ENCODE measurements around the gene MEGF11. TPM values are rescaled to one million over a fixed set of nuclear protein-coding genes. Genes with fewer than 3 reads are reported as not detected.

MEGF11 gene
- total RNA-seq, 1 experiment from 2014 or later, result 1.2 TPM

GRCh38 chr15:66057089-66057488, 196.5 kb downstream of the MEGF11 start:
- Histone ChIP-seq H4K5ac (ENCODE audit: insufficient read length, low read depth, low read length) (no peak overlapping the region), H3K14ac (ENCODE audit: insufficient read depth, low read length) (no peak overlapping the region)
- no peaks in the 10 kb centered on the region for H3K9me3 Mint-ChIP-seq

More at GRCh38 chr15:66057089-66057488, 196.5 kb downstream of the MEGF11 start:
- H3T11ph ChIP-seq (ENCODE audit: low read length), result no peak overlapping the region
- no peak overlapping the region for H3K4me3 Mint-ChIP-seq
- DNase-seq, result no peak
- no peaks in the 10 kb centered on the region for H3K79me2 ChIP-seq (ENCODE audit: insufficient read depth, low read length)
- H3K4me2 ChIP-seq (ENCODE audit: insufficient read depth, insufficient read length, low read length), result no peak overlapping the region
- H2BK120ac ChIP-seq (ENCODE audit: low read depth, low read length, poor library complexity, severe bottlenecking), result no peak overlapping the region
- no CpG with 5 or more reads among the region's 7 CpGs for WGBS (ENCODE audit: extremely low coverage, insufficient read length, low lambda C conversion rate)
- no peaks in the 10 kb centered on the region for H3K27me3 ChIP-seq (ENCODE audit: insufficient read depth, low read length)
- no peak overlapping the region for H3K4ac ChIP-seq (ENCODE audit: low read depth, low read length)
- peaks cover 29 to 49% of the 10 kb centered on the region in 2 experiments for H3K4me1 Mint-ChIP-seq
- no peak overlapping the region for H2AK5ac ChIP-seq (ENCODE audit: insufficient read length, low read length)
- no peaks in the 10 kb centered on the region; the same call in 1 of the 2 replicates for H3K4me1 ChIP-seq (ENCODE audit: insufficient read depth, low read length)
- H3K9ac ChIP-seq (ENCODE audit: extremely low read depth, insufficient read length, low read length), result no peak overlapping the region
- H2BK20ac ChIP-seq (ENCODE audit: low read depth, low read length, poor library complexity, severe bottlenecking), result no peak overlapping the region
- no peak overlapping the region for H4K91ac ChIP-seq (ENCODE audit: insufficient read length, low read depth, low read length)
- H2AFZ ChIP-seq (ENCODE audit: low read length), result no peak overlapping the region
- no peak overlapping the region for H3K56ac ChIP-seq (ENCODE audit: insufficient read length, low read depth, low read length)
- no peaks in the 10 kb centered on the region for H4K20me1 ChIP-seq (ENCODE audit: control insufficient read depth, insufficient read depth, insufficient read length)
- no peaks in the 10 kb centered on the region for H3K23me2 ChIP-seq (ENCODE audit: insufficient read length, low read depth, low read length, poor library complexity, severe bottlenecking)
- H2BK5ac ChIP-seq (ENCODE audit: insufficient read length, low read length), result no peak overlapping the region
- no peaks in the 10 kb centered on the region for H3K79me1 ChIP-seq (ENCODE audit: insufficient read depth, low read depth, low read length, poor library complexity, severe bottlenecking)
- H4K8ac ChIP-seq (replicated peaks; ENCODE audit: insufficient read length, low read depth, low read length), result no peak overlapping the region
- H3K27me3 Mint-ChIP-seq (ENCODE audit: low read depth), result peaks cover 10% of the 10 kb centered on the region
- H3K27ac Mint-ChIP-seq, result peak overlapping the region in 1 of 3 experiments; percentile 49; a peak in 1 of 7 replicates
- H3K23ac ChIP-seq (ENCODE audit: insufficient read length, low read depth, low read length), result no peak overlapping the region
- no peak overlapping the region for H2BK15ac ChIP-seq (ENCODE audit: low read depth, low read length)
- peaks cover 0 to under 1% (median 0%) of the 10 kb centered on the region in 3 experiments; a peak in 1 of 7 replicates for H3K36me3 Mint-ChIP-seq (ENCODE audit: insufficient read depth in 1 of 3, low read depth in 3 of 3)
- no peak for TF ChIP-seq CTCF (conservative IDR thresholded peaks at IDR 0.05)
- H3K18ac ChIP-seq (ENCODE audit: insufficient read length, low read depth, low read length), result no peak overlapping the region
- H3K27ac ChIP-seq (ENCODE audit: insufficient read length, low read depth, low read length), result no peak overlapping the region
- H2BK12ac ChIP-seq (ENCODE audit: insufficient read length, low read depth, low read length), result no peak overlapping the region
- no peaks in the 10 kb centered on the region for H3K9me3 ChIP-seq (ENCODE audit: control insufficient read depth, low read depth, low read length)
